HG03378 (cell line): Measurements from ENCODE around the gene C14orf132.
"Not testable (repeated sequence)": the region's sequence is repeated elsewhere in the genome, so short reads cannot be mapped to it uniquely, and the experiment has no call there.

ENCODE experiments used
- ATAC-seq: cut with Tn5 transposase; IDR thresholded peaks from one replicate; pipeline ENCODE4 v1.9.1; 2021; ENCODE audit warnings: mild to moderate bottlenecking, moderate library complexity; ENCODE audit not compliant: unreplicated experiment

C14orf132 gene

GRCh38 chr14:96038920-96039632, at the start of gene C14orf132:
C14orf132 (plus strand) TSS chr14:96039362; CDS start chr14:96039501, 139 bp downstream.
- ATAC-seq = no peak

GRCh38 chr14:95993768-95994592, 45.2 kb upstream of the C14orf132 start:
- ATAC-seq = no peak

GRCh38 chr14:95994593-95994928, 44.6 kb upstream of the C14orf132 start:
- ATAC-seq = no peak

- ATAC-seq = no peak
Observed at GRCh38 chr14:95998656-95999055, 40.5 kb upstream of the C14orf132 start.

- ATAC-seq = no peak
Observed at GRCh38 chr14:96001866-96002497, 37.2 kb upstream of the C14orf132 start.

- no peak for ATAC-seq
Observed at GRCh38 chr14:96002498-96002884, 36.7 kb upstream of the C14orf132 start.

- no peak for ATAC-seq
Observed at GRCh38 chr14:96011131-96011530, 28.0 kb upstream of the C14orf132 start.

GRCh38 chr14:96011607-96012006, 27.6 kb upstream of the C14orf132 start:
- ATAC-seq = no peak

GRCh38 chr14:96012757-96013156, 26.4 kb upstream of the C14orf132 start:
- not testable (repeated sequence) for ATAC-seq

- no peak for ATAC-seq
Observed at GRCh38 chr14:96014176-96014575, 25.0 kb upstream of the C14orf132 start.

GRCh38 chr14:96016501-96017160, 22.5 kb upstream of the C14orf132 start:
- ATAC-seq = no peak

- ATAC-seq = no peak
Observed at GRCh38 chr14:96017882-96018281, 21.3 kb upstream of the C14orf132 start.

GRCh38 chr14:96027431-96028355, 11.5 kb upstream of the C14orf132 start:
- ATAC-seq = no peak

GRCh38 chr14:96029089-96029645, 10.0 kb upstream of the C14orf132 start:
- ATAC-seq = no peak

GRCh38 chr14:96030108-96030760, 8.9 kb upstream of the C14orf132 start:
- no peak for ATAC-seq

- ATAC-seq = no peak
Observed at GRCh38 chr14:96031691-96032090, 7.5 kb upstream of the C14orf132 start.

- ATAC-seq = no peak
Observed at GRCh38 chr14:96035456-96035855, 3.7 kb upstream of the C14orf132 start.

GRCh38 chr14:96037891-96038557, 1.1 kb upstream of the C14orf132 start:
- no peak for ATAC-seq

GRCh38 chr14:96038558-96038919, 623 bp upstream of the C14orf132 start:
- no peak for ATAC-seq
